Aorta (tissue), 5 donors: ENCODE results near the gene XRRA1. TPM values are rescaled to one million over a fixed set of nuclear protein-coding genes. Genes with fewer than 3 reads are reported as not detected.
"Not testable (repeated sequence)": the region's sequence is repeated elsewhere in the genome, so short reads cannot be mapped to it uniquely, and the experiment has no call there.

Experiments
- ATAC-seq: fragments of 200-7000 bp; cut with Tn5 transposase; one replicate; pipeline ENCODE4 v1.9.1; 2022; ENCODE audit warnings: moderate library complexity; ENCODE audit not compliant: low FRiP score
- DNase-seq, 2 donors: peaks; one replicate each; pipeline ENCODE4 v3.0.0-alpha.2; 2020
- H3K27ac ChIP-seq, 2 donors: one replicate each; pipeline ENCODE4 v1.5.1; 2013; ENCODE audit warnings: low read length in 2 of 2, mild to moderate bottlenecking in 2 of 2, moderate library complexity in 2 of 2, control low read depth in 1 of 2, inconsistent platforms in 1 of 2, low read depth in 1 of 2
- H3K27me3 ChIP-seq, 2 donors: one replicate each; pipeline ENCODE4 v1.6.1; 2013; ENCODE audit warnings: control low read depth in 1 of 2, low read length in 1 of 2, mild to moderate bottlenecking in 1 of 2, moderate library complexity in 1 of 2; ENCODE audit not compliant: insufficient read depth in 2 of 2, control insufficient read depth in 1 of 2
- H3K36me3 ChIP-seq, 2 donors: one replicate each; pipeline ENCODE4 v1.6.1; 2013; ENCODE audit warnings: control low read depth in 1 of 2, low read length in 1 of 2, mild to moderate bottlenecking in 1 of 2; ENCODE audit not compliant: insufficient read depth in 2 of 2, control insufficient read depth in 1 of 2
- H3K4me1 ChIP-seq, 2 donors: one replicate each; pipeline ENCODE4 v1.6.1; 2013; ENCODE audit warnings: low read length in 2 of 2, control low read depth in 1 of 2, mild to moderate bottlenecking in 1 of 2, moderate library complexity in 1 of 2; ENCODE audit not compliant: insufficient read depth in 2 of 2, control insufficient read depth in 1 of 2
- H3K4me3 ChIP-seq, 2 donors: one replicate each; pipeline ENCODE4 v1.5.1; 2013; ENCODE audit warnings: low read length in 2 of 2, control low read depth in 1 of 2, mild to moderate bottlenecking in 1 of 2
- H3K9me3 ChIP-seq: one replicate; pipeline ENCODE4 v1.6.1; 2013; ENCODE audit warnings: mild to moderate bottlenecking, low read length; ENCODE audit not compliant: control insufficient read depth
- WGBS, 2 donors: extraction: QIAGEN DNeasy Blood & Tissue Kit; methylation state at CpG; one replicate each; pipeline ENCODE4 v1.1.7; 2013; 5-methylcytosine and 5-hydroxymethylcytosine counted together
- intact Hi-C, 2 donors: fragments of 100-400 bp; cut with DNase I; formaldehyde crosslinking; loops; one replicate each; pipeline versions ENCODE4 v1.14.2 to v1.15.0; 2022
- long read RNA-seq, 2 donors: library from polyadenylated mRNA; unstranded; transcript quantifications; one replicate each; pipeline ENCODE4 v2.0.0, GENCODE V29; 2020 to 2021
- polyA plus RNA-seq, 2 donors: library from polyadenylated mRNA; stranded (reverse); fragments of 200-250 nt; gene quantifications; one replicate each; pipeline ENCODE4 v1.2.3, GENCODE V29; 2013
- total RNA-seq, 2 donors: library from RNA; stranded (reverse); fragmentation: NEBNext Ultra II Directional; extraction: Animal tissue kit (Norgen Biotek cat#: 25700); gene quantifications; one replicate each; pipeline ENCODE4 v1.2.1, GENCODE V29; 2021
- donor health status: healthy with polysubstance abuse.
- donor health status: Bipolar disorder and iron deficiency.
- donor health status: DM: no; HTN: no; CAD: no.
- donor health status: DM: no; HTN: no; CAD: no.
- donor health status: DM: yes; HTN: yes; CAD: no.

The XRRA1 gene
- total RNA-seq, result 10 to 100 TPM; 14.9 to 23.4 TPM
- polyA plus RNA-seq, result 1 to 10 TPM; 2.0 to 2.5 TPM
- long read RNA-seq, donor 1, partial matches to known transcripts, result 1 of 25 reads
- long read RNA-seq, donor 1, other reads (novel, unspliced or antisense), result 24 of 25 reads
- long read RNA-seq, donor 2, partial matches to known transcripts, result 1 of 18 reads
- long read RNA-seq, donor 2, other reads (novel, unspliced or antisense), result 17 of 18 reads

GRCh38 chr11:74948898-74949752 is at the start of gene XRRA1, which contains the start of gene SPCS2:
Gene XRRA1 (minus strand): TSS chr11:74949091. CDS start chr11:74940878, 8,213 bp downstream.
Gene SPCS2 (plus strand): TSS chr11:74949266. CDS start chr11:74949286, 20 bp downstream.
- WGBS, 2 donors, result 0% methylated on average over 64 to 67 of the region's 67 CpGs
- H3K4me3 ChIP-seq, result peak within 1 kb of the TSS; percentile 96 to 98
- H3K9me3 ChIP-seq, result no peaks in the 10 kb centered on the region
- intact Hi-C loops, result loop anchor here in 1 of 2 donors (2.0 kb wide), 1 partner anchor 40 kb away; the partner anchor contains the start of gene NEU3
- DNase-seq (peak; percentile 100), ATAC-seq (peak; percentile 99)
- H3K27me3 ChIP-seq, result no peaks in the 10 kb centered on the region
- peaks cover 4% of the 10 kb centered on the region in 2 donors for H3K4me1 ChIP-seq
- H3K27ac ChIP-seq, result peak within 1 kb of the TSS; percentile 6 to 66
- H3K36me3 ChIP-seq, result no peaks in the 10 kb centered on the region

- Histone ChIP-seq H3K9me3 (no peaks in the 10 kb centered on the region), H3K27ac (no peak overlapping the region), H3K36me3 (peaks cover 0 to 1% of the 10 kb centered on the region in 2 donors), H3K4me3 (no peak overlapping the region), H3K27me3 (no peaks in the 10 kb centered on the region), H3K4me1 (peaks cover 0 to 3% of the 10 kb centered on the region in 2 donors)
- WGBS, 2 donors, result 85 to 93% methylated on average over 5 of the region's 5 CpGs
- intact Hi-C loops, result no loop called here
- DNase-seq (no peak), ATAC-seq (no peak)
Measured at GRCh38 chr11:74992852-74993251, 44.0 kb upstream of the XRRA1 start.

- no peak overlapping the region for H3K4me3 ChIP-seq
- no peak for ATAC-seq
- intact Hi-C loops, result no loop called here
- no peak overlapping the region for H3K27ac ChIP-seq
- WGBS, 2 donors, result 54 to 62% methylated on average over 1 of the region's 1 CpG
- H3K4me1 ChIP-seq, result peaks cover 0 to 3% of the 10 kb centered on the region in 2 donors
- H3K27me3 ChIP-seq, result no peaks in the 10 kb centered on the region
- no peaks in the 10 kb centered on the region for H3K9me3 ChIP-seq
- DNase-seq, result no peak
- no peaks in the 10 kb centered on the region for H3K36me3 ChIP-seq
Measured at GRCh38 chr11:74990941-74991340, 42.0 kb upstream of the XRRA1 start.

GRCh38 chr11:74990150-74990549 is 41.3 kb upstream of the XRRA1 start:
- H3K27me3 ChIP-seq, DNase-seq, H3K27ac ChIP-seq, H3K4me1 ChIP-seq, H3K4me3 ChIP-seq, H3K36me3 ChIP-seq, ATAC-seq, H3K9me3 ChIP-seq, intact Hi-C loops: not testable (repeated sequence)
- WGBS, 2 donors, result 91% methylated on average over 4 of the region's 4 CpGs

- peaks cover 0 to 3% of the 10 kb centered on the region in 2 donors for H3K4me1 ChIP-seq
- no peaks in the 10 kb centered on the region for H3K27me3 ChIP-seq
- H3K36me3 ChIP-seq, result no peaks in the 10 kb centered on the region
- peak overlapping the region; percentile 43 to 54 for H3K4me3 ChIP-seq
- WGBS, 2 donors, result 1% methylated on average over 8 of the region's 8 CpGs
- no peaks in the 10 kb centered on the region for H3K9me3 ChIP-seq
- H3K27ac ChIP-seq, result peak overlapping the region in 1 of 2 donors; percentile 26
- intact Hi-C loops, result loop anchor here in 1 of 2 donors (2.0 kb wide), 1 partner anchor 40 kb away; the partner anchor contains the start of genes SPCS2 and XRRA1
- DNase-seq (no peak), ATAC-seq (peak; percentile 19)
Measured at GRCh38 chr11:74989260-74989638, 40.4 kb upstream of the XRRA1 start.

GRCh38 chr11:74988541-74989259 is 39.8 kb upstream of the XRRA1 start, which contains the start of gene NEU3:
Gene NEU3 (plus strand): TSS chr11:74988933. CDS start chr11:74989061, 128 bp downstream.
- intact Hi-C loops, result loop anchor here in 1 of 2 donors (2.0 kb wide), 1 partner anchor 40 kb away; the partner anchor contains the start of genes SPCS2 and XRRA1
- H3K27ac ChIP-seq, result peak within 1 kb of the TSS; percentile 6 to 26
- peak; percentile 87 to 94 for DNase-seq

GRCh38 chr11:74984730-74985129 is 35.8 kb upstream of the XRRA1 start:
- H3K27me3 ChIP-seq, result no peaks in the 10 kb centered on the region
- no peak overlapping the region for H3K4me3 ChIP-seq
- no peak for ATAC-seq
- H3K9me3 ChIP-seq, result no peaks in the 10 kb centered on the region
- intact Hi-C loops, result no loop called here
- 79% methylated on average over 2 of the region's 2 CpGs for WGBS, 2 donors
- no peak overlapping the region for H3K27ac ChIP-seq
- DNase-seq, result no peak
- peaks cover 0 to 3% of the 10 kb centered on the region in 2 donors for H3K4me1 ChIP-seq
- no peaks in the 10 kb centered on the region for H3K36me3 ChIP-seq

More at GRCh38 chr11:74988541-74989259, 39.8 kb upstream of the XRRA1 start, which contains the start of gene NEU3:
- WGBS, 2 donors, result 1% methylated on average over 35 to 46 of the region's 46 CpGs
- Histone ChIP-seq H3K27me3 (no peaks in the 10 kb centered on the region), H3K36me3 (no peaks in the 10 kb centered on the region), H3K9me3 (no peaks in the 10 kb centered on the region), H3K4me3 (peak within 1 kb of the TSS; percentile 43 to 54), H3K4me1 (peaks cover 0 to 3% of the 10 kb centered on the region in 2 donors)
- ATAC-seq, result peak; percentile 96

- no peaks in the 10 kb centered on the region for H3K9me3 ChIP-seq
- intact Hi-C loops, result no loop called here
- no peak overlapping the region for H3K27ac ChIP-seq
- no peaks in the 10 kb centered on the region for H3K27me3 ChIP-seq
- DNase-seq, result no peak
- WGBS, 2 donors, result 83 to 91% methylated on average over 3 of the region's 3 CpGs
- no peak for ATAC-seq
- H3K4me3 ChIP-seq, result no peak overlapping the region
- H3K36me3 ChIP-seq, result no peaks in the 10 kb centered on the region
- no peaks in the 10 kb centered on the region for H3K4me1 ChIP-seq
Measured at GRCh38 chr11:74984070-74984469, 35.2 kb upstream of the XRRA1 start.
